Brain microvascular endothelial cell (primary cell): ENCODE data around the gene GRK1.

Source experiments
- DNase-seq: peaks from one replicate; pipeline ENCODE4 v3.0.0-alpha.2; 2020
- H3K27ac ChIP-seq: fragments of 250-450 bp; sonication (Bioruptor Pico); 2 replicates; pipeline ENCODE4 v1.5.1; 2020; ENCODE audit warnings: mild to moderate bottlenecking, moderate library complexity
- H3K27me3 ChIP-seq: fragments of 250-450 bp; sonication (Bioruptor Pico); replicated peaks from 2 replicates; pipeline ENCODE4 v1.5.1; 2020; ENCODE audit warnings: mild to moderate bottlenecking
- H3K36me3 ChIP-seq: fragments of 250-450 bp; sonication (Bioruptor Pico); replicated peaks from 2 replicates; pipeline ENCODE4 v1.5.1; 2020; ENCODE audit warnings: mild to moderate bottlenecking
- H3K4me3 ChIP-seq: 2 replicates; pipeline ENCODE4 v1.5.1; 2011; ENCODE audit warnings: low read depth, mild to moderate bottlenecking, control low read depth, low read length, moderate library complexity
- CTCF ChIP-seq: IDR thresholded peaks from 2 replicates; pipeline ENCODE4 v1.5.1; 2011; ENCODE audit warnings: low read depth, mild to moderate bottlenecking, moderate library complexity, low read length, control low read depth, inconsistent platforms; ENCODE audit errors: missing control alignments
- in situ Hi-C: cut with HindIII; loops from 2 replicates; pipeline ENCODE4 v1.10.0; 2017; ENCODE audit warnings: low sequenced_read_pairs, low pct_ligation_motif_present

GRK1 gene

GRCh38 chr13:113756441-113757097 lies 89.5 kb downstream of the GRK1 start:
- H3K4me3 ChIP-seq = no peak overlapping the region

DNA sequence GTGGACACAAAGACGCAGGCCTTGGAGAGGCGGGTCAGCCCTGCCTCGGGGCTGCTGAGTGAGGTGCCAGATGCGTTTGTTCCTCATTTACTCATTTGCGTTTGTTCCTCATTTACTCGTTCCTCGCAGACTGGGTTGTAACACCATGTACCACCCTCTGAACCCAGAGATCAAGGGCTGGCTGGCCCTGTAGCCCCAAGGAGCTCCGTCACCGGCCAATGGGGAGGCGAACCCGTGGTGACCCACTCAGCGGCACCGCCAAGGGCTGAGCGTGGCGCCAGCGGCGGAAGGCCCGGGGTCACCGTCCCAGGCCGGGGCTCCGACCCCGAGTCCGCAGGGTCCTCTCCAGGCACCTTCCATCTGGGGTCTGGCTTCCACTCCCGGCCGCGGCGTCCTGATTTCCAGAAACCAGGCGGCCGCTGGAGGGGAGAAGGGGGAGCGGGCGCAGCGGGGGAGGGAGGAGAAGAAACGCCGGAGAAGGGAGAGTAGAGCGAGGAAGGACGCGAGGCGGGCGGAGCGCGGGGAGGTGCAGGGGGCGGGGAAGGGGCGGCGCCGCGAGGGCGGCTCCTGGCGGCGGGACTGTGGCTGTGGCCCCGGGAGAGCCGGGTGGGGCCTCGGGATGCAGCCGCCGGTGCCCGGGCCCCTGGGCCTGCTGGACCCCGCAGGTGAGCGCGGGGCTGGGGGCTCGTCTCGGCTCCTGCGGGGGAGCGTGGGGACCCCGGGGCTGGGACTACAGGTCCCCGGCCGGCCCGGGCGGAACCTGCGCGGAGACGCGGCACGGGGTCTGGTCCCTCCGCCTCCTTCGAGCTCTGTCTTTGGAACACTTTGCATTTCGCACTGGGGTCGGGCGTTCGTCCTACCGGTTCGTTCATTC lies 91.9 kb downstream of the GRK1 start, which contains the start of gene TMEM255B:
TSS of gene TMEM255B (plus strand) at position 576 of the 874 bp plus-strand sequence. CDS start at position 620, 44 bp downstream.
- peak within 1 kb of the TSS; percentile 55 for H3K4me3 ChIP-seq
- peak; percentile 54 for DNase-seq
- H3K27me3 ChIP-seq = peaks cover 10% of the 10 kb centered on the region
- in situ Hi-C loops = no loop called here
- H3K36me3 ChIP-seq = no peaks in the 10 kb centered on the region
- no peak within 1 kb of the TSS for H3K27ac ChIP-seq
- TF ChIP-seq CTCF = peak; percentile 3

More at GRCh38 chr13:113756441-113757097, 89.5 kb downstream of the GRK1 start:
- TF ChIP-seq CTCF = no peak
- Histone ChIP-seq H3K27me3 (peaks cover 8% of the 10 kb centered on the region), H3K36me3 (no peaks in the 10 kb centered on the region), H3K27ac (no peak overlapping the region)
- no peak for DNase-seq
- in situ Hi-C loops = no loop called here

GRCh38 chr13:113759525-113760137 lies 92.6 kb downstream of the GRK1 start:
- H3K27me3 ChIP-seq = peaks cover 10% of the 10 kb centered on the region

GRCh38 chr13:113761136-113761535 lies 94.1 kb downstream of the GRK1 start:
- DNase-seq = no peak
- no peak overlapping the region for H3K4me3 ChIP-seq
- peaks cover 10% of the 10 kb centered on the region for H3K27me3 ChIP-seq
- no peak for TF ChIP-seq CTCF
- in situ Hi-C loops = no loop called here
- no peaks in the 10 kb centered on the region for H3K36me3 ChIP-seq
- no peak overlapping the region for H3K27ac ChIP-seq

More at GRCh38 chr13:113759525-113760137, 92.6 kb downstream of the GRK1 start:
- Histone ChIP-seq H3K36me3 (no peaks in the 10 kb centered on the region), H3K4me3 (peak overlapping the region; percentile 52), H3K27ac (no peak overlapping the region)
- DNase-seq = no peak
- no peak for TF ChIP-seq CTCF
- in situ Hi-C loops = no loop called here

GRCh38 chr13:113762075-113762474 lies 95.1 kb downstream of the GRK1 start:
- no peak overlapping the region for H3K27ac ChIP-seq
- no peak for DNase-seq
- H3K4me3 ChIP-seq = no peak overlapping the region
- in situ Hi-C loops = no loop called here
- H3K27me3 ChIP-seq = peaks cover 10% of the 10 kb centered on the region
- no peak for TF ChIP-seq CTCF
- no peaks in the 10 kb centered on the region for H3K36me3 ChIP-seq
